HG03442 (cell line): ENCODE results near the gene HPCA.

ENCODE experiments used
- ATAC-seq: cut with Tn5 transposase; IDR thresholded peaks from one replicate; pipeline ENCODE4 v1.9.1; 2021; ENCODE audit warnings: mild to moderate bottlenecking, moderate library complexity; ENCODE audit not compliant: unreplicated experiment

HPCA gene

GRCh38 chr1:32928285-32928684 is 42.0 kb downstream of the HPCA start:
- no peak for ATAC-seq

GRCh38 chr1:32928715-32929114 is 42.4 kb downstream of the HPCA start:
- ATAC-seq: no peak

GRCh38 chr1:32929366-32929765 is 43.1 kb downstream of the HPCA start:
- ATAC-seq: no peak

GRCh38 chr1:32931760-32932159 is 45.5 kb downstream of the HPCA start:
- no peak for ATAC-seq

GRCh38 chr1:32933742-32934322 is 47.5 kb downstream of the HPCA start:
- no peak for ATAC-seq

GRCh38 chr1:32934535-32934934 is 48.2 kb downstream of the HPCA start:
- no peak for ATAC-seq

- ATAC-seq: no peak
Observed at GRCh38 chr1:32937061-32937460, 50.8 kb downstream of the HPCA start.

GRCh38 chr1:32939655-32940371 is 53.5 kb downstream of the HPCA start:
- no peak for ATAC-seq

GRCh38 chr1:32944180-32944579 is 57.9 kb downstream of the HPCA start:
- no peak for ATAC-seq
